ENCODE measurements around the gene WNT9A. TPM values are rescaled to one million over a fixed set of nuclear protein-coding genes. Genes with fewer than 3 reads are reported as not detected.

The WNT9A gene, protein sequence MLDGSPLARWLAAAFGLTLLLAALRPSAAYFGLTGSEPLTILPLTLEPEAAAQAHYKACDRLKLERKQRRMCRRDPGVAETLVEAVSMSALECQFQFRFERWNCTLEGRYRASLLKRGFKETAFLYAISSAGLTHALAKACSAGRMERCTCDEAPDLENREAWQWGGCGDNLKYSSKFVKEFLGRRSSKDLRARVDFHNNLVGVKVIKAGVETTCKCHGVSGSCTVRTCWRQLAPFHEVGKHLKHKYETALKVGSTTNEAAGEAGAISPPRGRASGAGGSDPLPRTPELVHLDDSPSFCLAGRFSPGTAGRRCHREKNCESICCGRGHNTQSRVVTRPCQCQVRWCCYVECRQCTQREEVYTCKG
- 0.59 and 1.3 TPM in 2 replicates for total RNA-seq

DNA sequence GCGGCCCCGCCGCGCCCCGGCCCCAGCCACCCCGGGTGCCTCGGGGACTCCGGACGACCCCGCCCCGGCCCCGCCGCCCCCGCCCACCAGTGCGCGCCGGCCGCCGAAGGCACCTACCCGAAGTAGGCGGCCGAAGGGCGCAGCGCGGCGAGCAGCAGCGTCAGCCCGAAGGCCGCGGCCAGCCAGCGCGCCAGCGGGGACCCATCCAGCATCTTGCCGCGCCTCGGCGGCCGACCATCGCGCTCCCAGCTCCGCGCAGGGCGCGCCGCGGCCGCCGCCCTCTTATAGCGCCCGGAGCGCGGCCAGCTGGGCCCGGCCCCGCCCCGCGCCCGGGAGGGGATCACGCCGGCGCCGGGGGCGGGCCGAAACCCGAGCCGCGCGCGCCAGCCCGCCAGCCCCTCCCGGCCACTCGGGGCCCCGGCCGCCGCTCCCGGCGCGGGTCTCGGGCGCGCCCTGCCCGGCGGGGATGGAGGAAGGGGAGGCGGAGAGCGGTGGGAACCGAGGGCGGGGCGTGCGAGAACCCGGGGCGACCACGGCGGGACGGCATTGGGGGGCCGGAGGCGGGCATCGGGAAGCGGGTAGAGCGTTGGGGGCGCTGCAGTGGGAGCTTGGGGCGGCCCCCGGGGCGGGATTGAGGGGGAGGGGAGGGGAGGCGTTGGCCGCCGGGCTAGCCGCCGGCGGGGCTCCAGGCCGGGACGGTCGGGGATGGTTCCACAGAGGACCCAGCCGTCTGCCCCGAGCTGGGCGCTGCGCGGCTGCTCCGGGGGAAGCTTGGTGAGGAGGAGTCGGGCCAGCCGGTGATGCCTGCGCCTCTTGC, at the start of gene WNT9A:
Gene WNT9A (minus strand): TSS at position 257 of the 817 bp plus-strand sequence. CDS start 45 bp downstream, at position 212.

Other genes with a start within 250 kb of the WNT9A start
- 30.5 and 36.7 TPM in 2 replicates for gene JMJD4, start 212.6 kb downstream of the WNT9A start, total RNA-seq
- 40.0 and 44.0 TPM in 2 replicates for gene SNAP47, start 212.5 kb downstream of the WNT9A start, total RNA-seq
- gene PRSS38, start 132.3 kb downstream of the WNT9A start, total RNA-seq: not detected in 2 replicates
- gene WNT3A, start 59.1 kb upstream of the WNT9A start, total RNA-seq: not detected in 2 replicates
- gene ARF1, start 134.8 kb upstream of the WNT9A start, total RNA-seq: 317 and 342 TPM in 2 replicates
- gene C1orf35, start 155.4 kb upstream of the WNT9A start, total RNA-seq: 3.8 and 4.3 TPM in 2 replicates
- gene MRPL55, start 161.4 kb upstream of the WNT9A start, total RNA-seq: 41.1 and 50.7 TPM in 2 replicates
- gene GUK1, start 192.3 kb upstream of the WNT9A start, total RNA-seq: 356 and 400 TPM in 2 replicates
- 4.2 and 5.1 TPM in 2 replicates for gene GJC2, start 202.0 kb upstream of the WNT9A start, total RNA-seq
- 6.3 and 7.4 TPM in 2 replicates for gene IBA57, start 217.9 kb upstream of the WNT9A start, total RNA-seq

Data from smooth muscle cell of the pulmonary artery (primary cell).